IPS-18a (cell line): ENCODE data around the gene IRGC.

Experiments
- H3K27ac ChIP-seq: one replicate; pipeline ENCODE4 v1.5.1; 2013; ENCODE audit warnings: low read length
- H3K27me3 ChIP-seq: one replicate; pipeline ENCODE4 v1.6.1; 2013; ENCODE audit warnings: mild to moderate bottlenecking, low read length; ENCODE audit not compliant: control insufficient read depth, insufficient read depth
- H3K36me3 ChIP-seq: one replicate; pipeline ENCODE4 v1.6.1; 2013; ENCODE audit warnings: low read depth, low read length; ENCODE audit not compliant: control insufficient read depth
- H3K4me1 ChIP-seq: one replicate; pipeline ENCODE4 v1.6.1; 2013; ENCODE audit warnings: low read depth, low read length; ENCODE audit not compliant: control insufficient read depth
- H3K4me3 ChIP-seq: one replicate; pipeline ENCODE4 v1.5.1; 2013; ENCODE audit warnings: low read length
- H3K9ac ChIP-seq: one replicate; pipeline ENCODE4 v1.6.1; 2013; ENCODE audit warnings: mild to moderate bottlenecking, low read length, moderate library complexity
- H3K9me3 ChIP-seq: one replicate; pipeline ENCODE4 v1.6.1; 2013; ENCODE audit warnings: low read depth, low read length; ENCODE audit not compliant: control insufficient read depth

Gene IRGC

GRCh38 chr19:43692385-43692784 is 23.5 kb upstream of the IRGC start:
- H3K9ac ChIP-seq = no peak overlapping the region
- H3K36me3 ChIP-seq = no peaks in the 10 kb centered on the region
- no peaks in the 10 kb centered on the region for H3K4me1 ChIP-seq
- no peak overlapping the region for H3K4me3 ChIP-seq
- H3K9me3 ChIP-seq = no peaks in the 10 kb centered on the region
- H3K27me3 ChIP-seq = no peaks in the 10 kb centered on the region
- no peak overlapping the region for H3K27ac ChIP-seq

DNA sequence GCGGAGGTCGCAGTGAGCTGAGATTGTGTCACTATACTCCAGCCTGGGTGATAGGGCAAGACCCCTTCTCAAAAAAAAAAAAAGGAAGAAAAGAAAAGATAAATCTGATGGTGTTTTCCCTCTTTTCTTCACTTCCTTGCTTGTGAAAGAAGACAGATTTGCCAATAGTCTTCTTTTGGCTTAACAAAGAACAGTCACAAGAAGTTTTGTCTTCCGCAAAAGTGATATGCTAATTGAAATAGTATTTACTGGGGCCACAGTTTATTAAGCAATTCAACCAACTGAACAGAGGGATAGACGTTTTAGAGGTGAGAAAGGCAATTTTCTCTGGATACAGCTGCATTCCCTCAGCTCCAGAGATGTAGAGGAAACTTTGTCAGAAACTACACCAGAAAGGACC is 23.0 kb upstream of the IRGC start:
- no peaks in the 10 kb centered on the region for H3K4me1 ChIP-seq
- H3K9ac ChIP-seq = no peak overlapping the region
- H3K36me3 ChIP-seq = no peaks in the 10 kb centered on the region
- H3K4me3 ChIP-seq = no peak overlapping the region
- no peak overlapping the region for H3K27ac ChIP-seq
- no peaks in the 10 kb centered on the region for H3K9me3 ChIP-seq
- H3K27me3 ChIP-seq = no peaks in the 10 kb centered on the region

DNA sequence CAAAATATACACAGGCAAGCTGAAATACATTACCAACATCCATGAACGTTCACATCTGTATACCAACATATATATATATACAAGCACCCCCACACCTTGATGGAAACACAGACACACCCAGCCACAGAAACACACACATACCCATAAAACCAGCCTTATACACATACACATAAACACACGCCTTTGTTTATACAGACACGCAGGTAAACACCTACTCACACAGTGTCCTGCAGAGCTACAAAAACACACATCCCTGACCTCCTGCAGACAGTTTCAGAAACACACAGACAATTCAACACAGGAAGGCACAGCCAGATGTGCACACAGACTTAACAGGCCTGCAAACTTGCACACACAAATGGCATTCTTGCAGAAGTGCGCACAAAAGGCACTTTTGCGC is 21.3 kb upstream of the IRGC start:
- H3K4me1 ChIP-seq = no peaks in the 10 kb centered on the region
- peaks cover 10% of the 10 kb centered on the region for H3K27me3 ChIP-seq
- H3K9me3 ChIP-seq = no peaks in the 10 kb centered on the region
- no peaks in the 10 kb centered on the region for H3K36me3 ChIP-seq
- H3K27ac ChIP-seq = no peak overlapping the region
- no peak overlapping the region for H3K4me3 ChIP-seq
- H3K9ac ChIP-seq = no peak overlapping the region

DNA sequence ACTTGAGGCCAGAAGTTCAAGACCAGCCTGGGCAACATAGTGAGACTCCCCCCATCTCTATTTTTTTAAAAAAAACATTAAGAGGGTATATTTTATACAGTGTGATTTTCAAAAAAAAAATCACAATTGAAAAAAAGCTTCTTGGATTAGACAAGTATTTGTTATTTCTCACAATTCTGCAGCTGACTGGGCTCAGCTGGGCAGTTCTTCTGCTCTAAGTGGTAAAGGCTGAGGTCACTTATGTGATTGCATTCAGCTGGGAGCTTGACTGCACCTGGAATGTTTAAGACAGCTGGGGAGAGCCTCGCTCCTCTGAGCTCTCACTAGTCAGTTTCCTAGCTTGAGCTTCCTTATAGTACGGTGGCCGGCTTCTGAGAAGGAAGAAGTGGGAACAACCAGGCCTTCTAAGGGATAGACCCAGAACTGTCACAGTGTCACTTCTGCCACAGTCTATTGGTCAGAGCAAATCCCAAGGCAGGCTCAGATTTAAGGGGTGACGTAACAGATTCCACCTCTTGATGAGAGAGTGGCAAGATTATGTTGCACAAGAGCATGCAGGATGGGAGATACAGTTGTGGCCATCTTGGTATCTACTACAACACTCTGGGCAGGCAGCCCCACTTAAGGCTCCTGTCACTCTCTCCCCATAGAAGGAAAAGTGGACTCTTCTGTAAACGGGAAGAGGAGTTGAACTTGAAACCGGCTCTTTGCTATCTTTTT is 19.7 kb upstream of the IRGC start:
- H3K9ac ChIP-seq = no peak overlapping the region
- no peak overlapping the region for H3K4me3 ChIP-seq
- H3K27ac ChIP-seq = no peak overlapping the region
- no peaks in the 10 kb centered on the region for H3K9me3 ChIP-seq
- no peaks in the 10 kb centered on the region for H3K36me3 ChIP-seq
- H3K4me1 ChIP-seq = no peaks in the 10 kb centered on the region
- H3K27me3 ChIP-seq = peaks cover 12% of the 10 kb centered on the region

DNA sequence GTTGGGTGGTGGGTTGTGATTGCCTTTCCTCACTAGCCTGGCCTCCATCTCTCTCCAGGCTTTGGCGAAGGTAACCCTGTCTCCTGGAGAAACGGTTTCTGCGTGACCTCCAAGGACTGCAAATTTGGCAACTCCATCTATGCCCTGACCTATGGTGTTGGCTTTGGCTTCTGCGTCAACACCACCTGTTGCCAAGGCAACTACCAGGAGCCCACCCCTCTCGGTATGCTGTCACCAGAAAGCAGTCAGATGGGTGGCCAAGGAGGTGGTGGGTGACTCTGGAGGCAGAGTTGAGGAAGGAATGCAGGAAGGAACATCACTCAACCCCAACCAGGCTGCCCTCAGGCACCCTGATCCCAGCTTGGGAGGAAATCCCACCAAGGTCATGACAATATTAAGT is 18.6 kb upstream of the IRGC start:
- Histone ChIP-seq H3K9ac (no peak overlapping the region), H3K36me3 (no peaks in the 10 kb centered on the region)

DNA sequence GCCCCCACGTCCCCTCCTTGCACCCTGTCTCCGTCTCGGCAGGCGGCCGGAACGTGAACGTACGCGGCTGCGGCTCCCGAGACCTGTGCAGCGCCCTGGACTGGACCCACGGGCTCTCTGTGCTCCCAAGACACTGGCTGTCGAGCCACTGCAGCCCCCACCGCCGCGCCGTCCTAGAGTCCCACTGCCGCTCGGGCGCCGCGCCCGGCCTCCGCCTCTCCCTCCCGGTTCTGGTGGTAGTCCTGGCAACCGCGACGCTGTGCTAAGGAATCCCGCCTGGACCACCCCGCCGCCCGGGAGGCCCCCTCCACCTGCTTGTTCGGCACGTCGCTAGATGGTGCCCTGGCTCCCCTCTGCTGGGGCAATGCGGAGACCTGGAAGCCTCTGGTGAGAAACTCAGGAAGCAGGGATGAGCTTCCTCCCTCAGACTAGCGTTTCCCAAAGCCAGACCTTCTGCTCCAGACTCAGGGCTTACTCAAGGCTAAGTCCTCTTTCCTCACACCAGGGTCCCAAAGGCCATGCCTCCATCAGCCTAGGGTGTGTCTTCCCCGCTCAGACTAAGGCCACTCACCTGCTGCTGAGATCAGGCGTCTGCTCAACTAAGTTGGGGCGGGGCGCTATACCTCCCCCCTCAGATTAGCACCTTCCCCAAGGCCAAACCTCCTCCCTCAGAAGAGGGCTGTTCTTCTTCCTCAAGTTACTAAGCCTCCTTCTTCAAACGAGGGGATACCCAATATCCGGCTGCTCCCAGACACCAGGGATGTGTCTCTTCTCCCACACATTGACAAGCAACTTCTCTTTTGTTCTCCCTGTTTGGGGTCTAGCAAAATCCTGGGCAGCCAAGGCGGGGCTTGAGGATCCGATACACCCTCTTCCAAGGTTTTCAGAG is 16.1 kb upstream of the IRGC start:
- H3K4me3 ChIP-seq = no peak overlapping the region
- no peaks in the 10 kb centered on the region for H3K4me1 ChIP-seq
- H3K9ac ChIP-seq = no peak overlapping the region
- H3K27me3 ChIP-seq = peaks cover 12% of the 10 kb centered on the region
- H3K36me3 ChIP-seq = no peaks in the 10 kb centered on the region
- no peaks in the 10 kb centered on the region for H3K9me3 ChIP-seq
- no peak overlapping the region for H3K27ac ChIP-seq

More for the DNA sequence above, 18.6 kb upstream of the IRGC start:
- no peak overlapping the region for H3K27ac ChIP-seq
- H3K4me1 ChIP-seq = no peaks in the 10 kb centered on the region
- peaks cover 12% of the 10 kb centered on the region for H3K27me3 ChIP-seq
- no peaks in the 10 kb centered on the region for H3K9me3 ChIP-seq
- H3K4me3 ChIP-seq = no peak overlapping the region

DNA sequence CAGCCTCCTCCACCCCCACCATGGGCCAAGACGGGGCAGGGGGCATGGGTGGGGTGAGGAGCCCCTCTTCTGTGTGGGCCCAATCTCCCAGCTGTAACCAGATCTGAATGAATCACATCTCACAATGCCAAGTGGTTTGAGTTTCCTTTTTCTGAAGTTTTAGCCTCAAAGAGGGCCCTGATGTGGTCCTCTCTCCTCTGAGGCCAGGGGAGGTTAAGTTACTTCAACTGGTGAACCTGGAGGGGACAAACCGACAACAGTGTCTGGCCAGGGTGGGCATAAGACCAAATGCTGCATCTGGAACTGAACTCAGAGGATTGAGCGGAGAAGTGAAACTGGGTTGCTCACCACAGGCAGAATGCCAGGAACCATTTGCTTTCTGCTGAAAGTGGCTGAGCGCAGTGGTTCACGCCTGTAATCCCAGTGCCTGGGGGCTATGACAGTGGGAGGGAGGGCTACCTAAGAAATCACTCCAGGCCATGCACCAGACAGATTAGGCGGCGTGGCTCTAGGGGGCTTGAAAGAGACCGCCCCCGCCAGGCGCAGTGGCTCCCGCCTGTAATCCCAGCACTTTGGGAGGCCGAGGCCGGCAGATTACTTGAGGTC is 15.4 kb upstream of the IRGC start:
- H3K9me3 ChIP-seq = no peaks in the 10 kb centered on the region
- H3K27me3 ChIP-seq = peaks cover 12% of the 10 kb centered on the region
- no peaks in the 10 kb centered on the region for H3K4me1 ChIP-seq
- no peaks in the 10 kb centered on the region for H3K36me3 ChIP-seq
- H3K4me3 ChIP-seq = no peak overlapping the region
- no peak overlapping the region for H3K9ac ChIP-seq
- H3K27ac ChIP-seq = no peak overlapping the region

DNA sequence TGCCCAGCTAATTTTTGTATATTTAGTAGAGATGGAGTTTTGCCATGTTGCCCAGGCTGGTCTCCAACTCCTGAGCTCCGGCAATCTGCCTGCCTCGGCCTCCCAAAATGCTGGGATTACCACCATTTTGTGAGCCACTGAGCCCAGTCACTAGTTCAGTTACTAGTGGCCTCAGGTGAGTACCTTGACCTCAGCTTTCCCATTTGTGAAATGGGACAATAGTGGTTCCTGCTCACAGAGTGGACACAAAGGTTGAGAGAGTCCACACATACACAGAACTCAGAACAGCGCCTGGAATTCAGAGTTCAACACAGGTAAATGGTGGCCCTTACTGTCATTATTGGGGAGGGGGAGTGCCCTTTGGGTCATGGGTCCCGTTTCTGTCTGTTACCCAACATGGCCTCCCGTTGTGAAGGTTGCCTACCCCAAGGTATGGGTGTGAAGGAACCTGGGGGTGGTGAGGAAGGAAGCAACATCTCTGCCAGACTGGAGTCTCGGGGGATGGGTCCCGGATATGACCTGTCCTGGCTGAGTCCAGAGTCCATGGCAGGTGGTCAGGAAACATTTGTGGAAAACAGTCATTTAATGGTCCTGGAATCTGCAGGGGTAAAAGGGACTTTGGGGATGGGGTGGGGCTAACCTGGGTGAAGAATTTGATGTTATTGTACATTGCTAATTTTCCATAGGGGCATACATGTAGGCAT is 11.7 kb upstream of the IRGC start:
- H3K4me1 ChIP-seq = no peaks in the 10 kb centered on the region
- no peak overlapping the region for H3K27ac ChIP-seq
- H3K9me3 ChIP-seq = no peaks in the 10 kb centered on the region
- H3K9ac ChIP-seq = no peak overlapping the region
- peaks cover 6% of the 10 kb centered on the region for H3K27me3 ChIP-seq
- H3K36me3 ChIP-seq = no peaks in the 10 kb centered on the region
- no peak overlapping the region for H3K4me3 ChIP-seq

DNA sequence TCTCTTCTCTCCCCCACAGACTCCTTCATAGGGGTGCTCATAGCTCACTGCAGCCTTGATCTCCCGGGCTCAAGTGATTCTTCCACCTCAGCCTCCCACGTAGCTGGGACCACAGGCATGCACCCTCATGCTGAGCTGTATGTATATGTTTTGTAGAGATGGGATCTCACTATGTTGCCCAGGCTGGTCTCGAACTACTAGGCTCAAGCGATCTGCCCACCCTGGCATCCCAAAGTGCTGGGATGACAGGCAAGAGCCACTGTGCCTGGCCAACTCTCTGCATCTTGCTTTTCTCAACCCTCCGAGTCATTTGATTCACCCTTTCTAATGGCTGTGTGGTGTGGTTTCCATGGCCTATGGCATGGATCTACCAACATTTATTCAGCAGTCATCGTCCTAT is 10.1 kb upstream of the IRGC start:
- Histone ChIP-seq H3K27me3 (no peaks in the 10 kb centered on the region), H3K36me3 (no peaks in the 10 kb centered on the region), H3K4me1 (no peaks in the 10 kb centered on the region)

DNA sequence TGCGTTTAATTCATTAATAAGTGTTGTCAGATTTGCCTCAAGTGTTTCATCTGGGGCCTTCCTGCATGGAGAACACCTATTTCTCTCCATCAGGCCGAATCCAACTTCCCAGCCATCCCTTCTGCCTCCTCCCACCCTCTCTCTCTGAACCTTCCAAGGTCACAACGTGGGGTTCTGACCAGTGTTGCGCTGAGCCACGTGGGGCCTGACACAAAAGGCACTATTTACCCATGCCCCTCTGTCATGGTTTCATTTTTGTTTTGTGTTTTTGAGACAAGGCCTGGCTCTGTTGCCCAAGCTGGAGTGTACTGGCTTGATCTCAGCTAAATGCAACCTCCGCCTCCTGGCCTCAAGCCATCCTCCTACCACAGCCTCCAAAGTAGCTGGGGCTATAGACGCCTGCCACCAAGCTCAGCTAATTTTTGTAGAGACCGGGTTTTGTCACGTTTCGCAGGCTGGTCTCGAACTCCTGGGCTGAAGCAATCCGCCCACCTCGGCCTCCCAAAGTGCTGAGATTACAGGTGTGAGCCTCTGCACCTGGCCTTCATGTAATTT is 8.6 kb upstream of the IRGC start:
- H3K27ac ChIP-seq = no peak overlapping the region
- no peaks in the 10 kb centered on the region for H3K9me3 ChIP-seq
- H3K27me3 ChIP-seq = no peaks in the 10 kb centered on the region
- H3K9ac ChIP-seq = no peak overlapping the region
- H3K4me3 ChIP-seq = no peak overlapping the region
- no peaks in the 10 kb centered on the region for H3K36me3 ChIP-seq
- no peaks in the 10 kb centered on the region for H3K4me1 ChIP-seq

More for the DNA sequence above, 10.1 kb upstream of the IRGC start:
- H3K27ac ChIP-seq = no peak overlapping the region
- H3K4me3 ChIP-seq = no peak overlapping the region
- H3K9me3 ChIP-seq = no peaks in the 10 kb centered on the region
- H3K9ac ChIP-seq = no peak overlapping the region

DNA sequence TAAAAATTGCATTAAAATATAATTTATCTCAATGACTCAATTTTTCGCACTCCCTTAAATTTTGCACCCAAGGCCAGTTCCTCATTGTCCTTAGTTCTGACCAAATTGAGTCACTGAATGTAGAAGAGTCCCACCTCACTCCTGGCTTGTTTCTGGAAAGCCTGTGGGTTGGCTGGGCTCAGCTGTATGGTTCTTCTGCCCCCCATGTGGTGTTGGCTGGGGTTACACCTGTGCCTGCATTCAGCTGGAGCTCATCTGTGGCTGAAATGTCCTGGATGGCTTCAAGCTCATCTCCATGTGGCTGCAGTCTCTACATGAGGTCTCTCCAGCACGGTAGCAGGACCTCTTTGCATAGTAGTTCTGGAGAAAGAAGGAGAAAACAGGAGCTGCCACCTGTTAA is 7.2 kb upstream of the IRGC start:
- H3K36me3 ChIP-seq = no peaks in the 10 kb centered on the region
- no peak overlapping the region for H3K9ac ChIP-seq
- H3K4me1 ChIP-seq = no peaks in the 10 kb centered on the region
- no peaks in the 10 kb centered on the region for H3K27me3 ChIP-seq
- H3K9me3 ChIP-seq = no peaks in the 10 kb centered on the region
- no peak overlapping the region for H3K4me3 ChIP-seq
- no peak overlapping the region for H3K27ac ChIP-seq
